Measurements from ENCODE around the gene FRMD4B.

DNA sequence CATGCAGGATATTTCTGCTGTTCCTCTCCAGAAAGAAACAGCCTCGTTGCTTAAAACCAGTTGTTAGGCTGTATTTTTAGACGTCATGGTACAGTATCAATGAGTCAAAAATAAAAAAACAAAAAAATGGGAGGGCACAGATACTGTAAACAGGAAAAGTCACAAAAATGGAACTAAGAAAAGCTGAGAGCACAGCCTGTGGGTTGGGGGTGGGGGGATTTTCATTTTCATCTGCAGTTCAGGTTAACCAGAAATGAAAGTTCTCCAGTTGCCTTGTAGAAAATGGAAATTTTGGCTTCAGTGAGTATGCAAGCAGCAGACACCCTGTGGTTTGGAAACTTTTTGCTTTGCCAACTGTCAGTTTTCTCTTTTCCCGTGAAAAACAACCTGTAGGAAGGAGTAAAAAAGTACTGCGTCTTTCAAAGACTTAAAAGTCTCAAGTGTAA is 59.0 kb downstream of the FRMD4B start:
- TF ChIP-seq, protein P1, sequence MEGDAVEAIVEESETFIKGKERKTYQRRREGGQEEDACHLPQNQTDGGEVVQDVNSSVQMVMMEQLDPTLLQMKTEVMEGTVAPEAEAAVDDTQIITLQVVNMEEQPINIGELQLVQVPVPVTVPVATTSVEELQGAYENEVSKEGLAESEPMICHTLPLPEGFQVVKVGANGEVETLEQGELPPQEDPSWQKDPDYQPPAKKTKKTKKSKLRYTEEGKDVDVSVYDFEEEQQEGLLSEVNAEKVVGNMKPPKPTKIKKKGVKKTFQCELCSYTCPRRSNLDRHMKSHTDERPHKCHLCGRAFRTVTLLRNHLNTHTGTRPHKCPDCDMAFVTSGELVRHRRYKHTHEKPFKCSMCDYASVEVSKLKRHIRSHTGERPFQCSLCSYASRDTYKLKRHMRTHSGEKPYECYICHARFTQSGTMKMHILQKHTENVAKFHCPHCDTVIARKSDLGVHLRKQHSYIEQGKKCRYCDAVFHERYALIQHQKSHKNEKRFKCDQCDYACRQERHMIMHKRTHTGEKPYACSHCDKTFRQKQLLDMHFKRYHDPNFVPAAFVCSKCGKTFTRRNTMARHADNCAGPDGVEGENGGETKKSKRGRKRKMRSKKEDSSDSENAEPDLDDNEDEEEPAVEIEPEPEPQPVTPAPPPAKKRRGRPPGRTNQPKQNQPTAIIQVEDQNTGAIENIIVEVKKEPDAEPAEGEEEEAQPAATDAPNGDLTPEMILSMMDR (IDR thresholded peaks at IDR 0.05; ENCODE audit: low read length): no peak
- no peak for TF ChIP-seq EZH2 (IDR thresholded peaks at IDR 0.05; ENCODE audit: borderline replicate concordance, low read length)

All from OCI-LY1 (cell line).